SK-N-SH (cell line): ENCODE measurements around the gene TCTN1. TPM values are rescaled to one million over a fixed set of nuclear protein-coding genes. Genes with fewer than 3 reads are reported as not detected.
"Not testable (repeated sequence)": the region's sequence is repeated elsewhere in the genome, so short reads cannot be mapped to it uniquely, and the experiment has no call there.

Experiments
- CTCF ChIA-PET: fragments of 300-600, 350-600 bp; formaldehyde crosslinking; extraction: SDS; loops from one replicate; lab custom pipeline; 2021; lab: Yijun Ruan, JAX
- POLR2A ChIA-PET: fragments of 350-600 bp; sonication (Branson Sonifier 250); formaldehyde crosslinking; extraction: SDS; loops from one replicate; lab custom pipeline; 2020; ENCODE audit warnings: antibody characterized with exemption, inconsistent platforms; lab: Yijun Ruan, JAX
- DNase-seq: peaks from one replicate; pipeline ENCODE4 v3.0.0; 2012
- H2AFZ ChIP-seq: fragments of 200-600 bp; sonication (generic); 2 replicates; pipeline ENCODE4 v1.8.1; 2016; ENCODE audit warnings: antibody characterized with exemption, mild to moderate bottlenecking, low read depth
- H3F3A ChIP-seq: fragments of 200-600 bp; sonication (generic); replicated peaks from 2 replicates; pipeline ENCODE3; 2016; ENCODE audit warnings: antibody characterized with exemption, mild to moderate bottlenecking; ENCODE audit not compliant: insufficient read depth
- H3K27ac ChIP-seq, 2 experiments: fragments of 200-500 bp in 1 of 2; fragments of 200-600 bp in 1 of 2; sonication (Bioruptor generic) in 1 of 2; sonication (generic), shearing (Covaris generic) in 1 of 2; 2 replicates each; pipeline versions ENCODE4 v1.5.1 to v1.6.1; 2014 to 2016; ENCODE audit warnings: low read depth in 2 of 2, inconsistent platforms in 1 of 2, low read length in 1 of 2, mild to moderate bottlenecking in 1 of 2, mixed read lengths in 1 of 2
- H3K27me3 ChIP-seq: fragments of 200-600 bp; sonication (generic), shearing (Covaris generic); 2 replicates; pipeline ENCODE4 v1.6.1; 2016; ENCODE audit warnings: mixed run types; ENCODE audit not compliant: insufficient read depth
- H3K36me3 ChIP-seq, 2 experiments: fragments of 200-500 bp in 1 of 2; fragments of 200-600 bp in 1 of 2; sonication (Bioruptor generic) in 1 of 2; sonication (generic) in 1 of 2; replicated peaks in 1 of 2; 2 replicates each; pipeline versions ENCODE3 to v1.5.1; 2014 to 2016; ENCODE audit warnings: low read length in 1 of 2, mild to moderate bottlenecking in 1 of 2; ENCODE audit not compliant: insufficient read depth in 2 of 2, control insufficient read depth in 1 of 2
- H3K4me1 ChIP-seq, 2 experiments: fragments of 200-500 bp in 1 of 2; fragments of 200-600 bp in 1 of 2; sonication (Bioruptor generic) in 1 of 2; sonication (generic), shearing (Covaris generic) in 1 of 2; 2 replicates each; pipeline versions ENCODE4 v1.5.1 to v1.6.1; 2014 to 2016; ENCODE audit warnings: low read depth in 1 of 2, low read length in 1 of 2, mixed run types in 1 of 2; ENCODE audit not compliant: insufficient read depth in 2 of 2, control insufficient read depth in 1 of 2
- H3K4me2 ChIP-seq: fragments of 200-600 bp; sonication (generic), shearing (Covaris generic); 2 replicates; pipeline ENCODE4 v1.6.1; 2017; ENCODE audit warnings: mixed run types
- H3K4me3 ChIP-seq, 2 experiments: fragments of 200-500 bp in 1 of 2; fragments of 200-600 bp in 1 of 2; sonication (Bioruptor generic) in 1 of 2; sonication (generic), shearing (Covaris generic) in 1 of 2; 2 replicates each; pipeline versions ENCODE4 v1.5.1 to v1.8.1; 2014 to 2016; ENCODE audit warnings: low read depth in 2 of 2, inconsistent platforms in 1 of 2, low read length in 1 of 2, mild to moderate bottlenecking in 1 of 2, mixed read lengths in 1 of 2, moderate library complexity in 1 of 2
- H3K79me2 ChIP-seq: fragments of 200-600 bp; sonication (generic); 2 replicates; pipeline ENCODE4 v1.8.1; 2017; ENCODE audit warnings: mild to moderate bottlenecking; ENCODE audit not compliant: insufficient read depth
- H3K9ac ChIP-seq: fragments of 200-600 bp; sonication (generic); 2 replicates; pipeline ENCODE4 v1.6.1; 2017; ENCODE audit warnings: mixed run types
- H3K9me2 ChIP-seq: fragments of 200-600 bp; sonication (generic); 2 replicates; pipeline ENCODE4 v1.6.1; 2017; ENCODE audit warnings: mixed run types
- H3K9me3 ChIP-seq: fragments of 200-600 bp; sonication (generic); 2 replicates; pipeline ENCODE4 v1.6.1; 2017; ENCODE audit warnings: mixed run types, mild to moderate bottlenecking, moderate library complexity
- H4K20me1 ChIP-seq: fragments of 200-600 bp; sonication (generic); 2 replicates; pipeline ENCODE4 v1.6.1; 2017; ENCODE audit warnings: mild to moderate bottlenecking, mixed run types; ENCODE audit not compliant: insufficient read depth
- CTCF ChIP-seq: fragments of 200-600 bp; sonication (generic); IDR thresholded peaks from 2 replicates; pipeline ENCODE4 v1.6.1; 2017; ENCODE audit warnings: antibody characterized with exemption, mild to moderate bottlenecking, moderate library complexity
- EZH2phosphoT487 ChIP-seq: fragments of 200-600 bp; sonication (generic); IDR thresholded peaks from 2 replicates; pipeline ENCODE4 v1.6.1; 2017; ENCODE audit warnings: low read depth, mixed run types, mild to moderate bottlenecking, antibody characterized with exemption, moderate library complexity, borderline replicate concordance
- FOXM1 ChIP-seq: IDR thresholded peaks from 2 replicates; pipeline ENCODE4 v1.4.0; 2012; ENCODE audit warnings: low read depth, mild to moderate bottlenecking
- POLR2AphosphoS5 ChIP-seq: IDR thresholded peaks from 2 replicates; pipeline ENCODE4 v1.6.1; 2012; ENCODE audit warnings: low read depth, low read length
- RAD21 ChIP-seq: IDR thresholded peaks from 2 replicates; pipeline ENCODE4 v1.6.1; 2012; ENCODE audit warnings: mild to moderate bottlenecking, low read length
- SMC3 ChIP-seq: IDR thresholded peaks from 2 replicates; pipeline ENCODE4 v1.6.1; 2012; ENCODE audit warnings: low read depth, low read length, improper control_type of control experiment
- USF1 ChIP-seq: IDR thresholded peaks from 2 replicates; pipeline ENCODE4 v1.4.0; 2012; ENCODE audit warnings: low read depth, borderline replicate concordance
- USF2 ChIP-seq: fragments of 150-350 bp; IDR thresholded peaks from 2 replicates; pipeline ENCODE4 v1.6.1; 2017; ENCODE audit warnings: antibody characterized with exemption, low read length, low read depth, borderline replicate concordance
- WGBS: methylation state at CpG from one replicate; pipeline ENCODE4 v1.1.6; 2017; ENCODE audit warnings: low lambda C conversion rate; 5-methylcytosine and 5-hydroxymethylcytosine counted together
- polyA plus RNA-seq, 3 experiments: library from polyadenylated mRNA; depleted of rRNA; stranded (reverse); fragments of >200 nt; gene quantifications; 2 replicates each; pipeline ENCODE4 v1.2.3, GENCODE V29; 2012

TCTN1 gene
- polyA plus RNA-seq, 1 of the 3 experiments (the other 2 are of a cell fraction), result 40.2 TPM

- WGBS, result 52% methylated on average over 14 of the region's 14 CpGs
- ChIA-PET POLR2A (interaction anchor here (2.2 to 2.3 kb wide), 2 partner anchors 134 to 152 kb away, joined by 7 to 10 read pairs; partner anchors contain the start of genes ARPC3, FAM216A and GPN3), CTCF (interaction anchor here (0.7 to 6.9 kb wide), 65 partner anchors 8 to 520 kb away, joined by 3 to 101 read pairs (median 5); partner anchors contain the start of genes ARPC3, FAM216A, GPN3 and RAD9B)
- not testable (repeated sequence) for H3F3A ChIP-seq, H3K27me3 ChIP-seq, H3K9me3 ChIP-seq, H3K36me3 ChIP-seq, H3K4me2 ChIP-seq, H3K4me1 ChIP-seq, H3K9me2 ChIP-seq, H3K9ac ChIP-seq, H3K79me2 ChIP-seq, H4K20me1 ChIP-seq, H2AFZ ChIP-seq, H3K4me3 ChIP-seq, H3K27ac ChIP-seq
- peak; percentile 74 for DNase-seq
- peak; percentile 90 for TF ChIP-seq RAD21
- TF ChIP-seq CTCF, result peak; percentile 80
- peak; percentile 85 for TF ChIP-seq SMC3
These were observed 11.7 kb upstream of the TCTN1 start for GRCh38 chr12:110602085-110602814.

GRCh38 chr12:110606253-110606611 is 7.7 kb upstream of the TCTN1 start:
- WGBS, result 93% methylated on average over 8 of the region's 8 CpGs
- no peaks in the 10 kb centered on the region for H3K79me2 ChIP-seq
- DNase-seq, result no peak
- H3K27me3 ChIP-seq, result no peaks in the 10 kb centered on the region
- H3F3A ChIP-seq, result no peaks in the 10 kb centered on the region
- H2AFZ ChIP-seq, result no peak overlapping the region
- H3K9ac ChIP-seq, result no peak overlapping the region
- H3K9me2 ChIP-seq, result no peaks in the 10 kb centered on the region
- TF ChIP-seq USF2 (no peak), EZH2phosphoT487 (no peak), POLR2AphosphoS5 (no peak), FOXM1 (no peak), USF1 (no peak)
- H3K4me1 ChIP-seq, result no peaks in the 10 kb centered on the region
- H3K4me2 ChIP-seq, result no peak overlapping the region
- ChIA-PET CTCF (interaction anchor here (1.5 kb wide), 1 partner anchor 93 kb away, joined by 3 read pairs; no protein-coding TSS in a partner anchor), POLR2A (no interaction called here)
- H4K20me1 ChIP-seq, result no peaks in the 10 kb centered on the region
- no peaks in the 10 kb centered on the region for H3K9me3 ChIP-seq
- no peak overlapping the region for H3K27ac ChIP-seq
- no peaks in the 10 kb centered on the region for H3K36me3 ChIP-seq
- no peak overlapping the region for H3K4me3 ChIP-seq
